IMR-90 (cell line): Measurements from ENCODE around the gene MALRD1. TPM values are rescaled to one million over a fixed set of nuclear protein-coding genes. Genes with fewer than 3 reads are reported as not detected.

Source experiments
- ATAC-seq: fragments of 200-7000 bp; cut with Tn5 transposase; 2 replicates; pipeline ENCODE4 v1.9.1; 2020; ENCODE audit warnings: low read depth, mild to moderate bottlenecking, moderate library complexity
- BruUV-seq: library from RNA; stranded (reverse); fragments of 400-500 nt; replicated peaks from 2 replicates; lab custom pipeline; 2021; lab: Mats Ljungman, UMichigan
- CTCF ChIA-PET: fragments of 300-600 bp; formaldehyde crosslinking; extraction: SDS; loops from one replicate; lab custom pipeline; 2021; ENCODE audit warnings: antibody characterized with exemption; lab: Yijun Ruan, JAX
- POLR2A ChIA-PET: fragments of 300-600 bp; sonication (Branson Sonifier 250); formaldehyde crosslinking; loops from one replicate; lab custom pipeline; 2022; ENCODE audit warnings: antibody characterized with exemption; ENCODE audit not compliant: unreplicated experiment; lab: Charles Lee
- DNase-seq: peaks from one replicate; pipeline ENCODE4 v3.0.0; 2013
- H2AFZ ChIP-seq: replicated peaks from 2 replicates; pipeline ENCODE3; 2013; ENCODE audit warnings: low read length, mild to moderate bottlenecking; ENCODE audit not compliant: poor library complexity
- H2AK5ac ChIP-seq: 2 replicates; pipeline ENCODE4 v1.6.1; 2013; ENCODE audit warnings: low read depth, low read length, inconsistent platforms
- H2AK9ac ChIP-seq: replicated peaks from 2 replicates; pipeline ENCODE3; 2013; ENCODE audit warnings: mild to moderate bottlenecking, low read depth, low read length, moderate library complexity; ENCODE audit not compliant: poor library complexity
- H2BK120ac ChIP-seq: 2 replicates; pipeline ENCODE4 v1.6.1; 2013; ENCODE audit warnings: low read depth, low read length, inconsistent platforms
- H2BK15ac ChIP-seq: 3 replicates; pipeline ENCODE4 v1.6.1; 2013; ENCODE audit warnings: low read depth, low read length, inconsistent platforms
- H2BK20ac ChIP-seq: 2 replicates; pipeline ENCODE4 v1.6.1; 2013; ENCODE audit warnings: low read depth, mild to moderate bottlenecking, inconsistent platforms, low read length, moderate library complexity
- H2BK5ac ChIP-seq: 2 replicates; pipeline ENCODE4 v1.6.1; 2013; ENCODE audit warnings: mild to moderate bottlenecking, low read depth, low read length, inconsistent platforms; ENCODE audit not compliant: poor library complexity, severe bottlenecking
- H3K14ac ChIP-seq: replicated peaks from 2 replicates; pipeline ENCODE4 v1.6.1; 2013; ENCODE audit warnings: low read depth, low read length, inconsistent platforms
- H3K18ac ChIP-seq: 2 replicates; pipeline ENCODE4 v1.6.1; 2013; ENCODE audit warnings: low read depth, low read length, control low read depth
- H3K23ac ChIP-seq: 2 replicates; pipeline ENCODE4 v1.6.1; 2013; ENCODE audit warnings: low read depth, low read length, inconsistent platforms
- H3K27ac ChIP-seq: 2 replicates; pipeline ENCODE4 v1.5.1; 2013; ENCODE audit warnings: mild to moderate bottlenecking, control low read depth, low read length; ENCODE audit not compliant: insufficient read depth
- H3K27me3 ChIP-seq: 2 replicates; pipeline ENCODE4 v1.6.1; 2013; ENCODE audit warnings: low read length; ENCODE audit not compliant: control insufficient read depth, insufficient read depth
- H3K36me3 ChIP-seq: 2 replicates; pipeline ENCODE4 v1.6.1; 2013; ENCODE audit warnings: low read length, mixed read lengths; ENCODE audit not compliant: control insufficient read depth, insufficient read depth
- H3K4ac ChIP-seq: 2 replicates; pipeline ENCODE4 v1.6.1; 2013; ENCODE audit warnings: low read depth, low read length, inconsistent platforms
- H3K4me1 ChIP-seq: 2 replicates; pipeline ENCODE4 v1.6.1; 2013; ENCODE audit warnings: low read length, mixed read lengths; ENCODE audit not compliant: control insufficient read depth, insufficient read depth
- H3K4me2 ChIP-seq: 2 replicates; pipeline ENCODE4 v1.6.1; 2013; ENCODE audit warnings: low read depth, mild to moderate bottlenecking, control low read depth, low read length, moderate library complexity
- H3K4me3 ChIP-seq: 2 replicates; pipeline ENCODE4 v1.5.1; 2013; ENCODE audit warnings: low read depth, mild to moderate bottlenecking, control low read depth, low read length, moderate library complexity; ENCODE audit not compliant: insufficient read depth
- H3K56ac ChIP-seq: 2 replicates; pipeline ENCODE4 v1.6.1; 2013; ENCODE audit warnings: low read length, inconsistent platforms; ENCODE audit not compliant: insufficient read depth; ENCODE audit errors: extremely low read depth
- H3K79me1 ChIP-seq, 2 experiments: 2 replicates each; pipeline ENCODE4 v1.6.1; 2013; ENCODE audit warnings: low read length in 2 of 2, inconsistent platforms in 1 of 2, low read depth in 1 of 2
- H3K9ac ChIP-seq: 2 replicates; pipeline ENCODE4 v1.6.1; 2013; ENCODE audit warnings: low read depth, low read length, control low read depth
- H3K9me1 ChIP-seq: 2 replicates; pipeline ENCODE4 v1.6.1; 2013; ENCODE audit warnings: low read length, inconsistent platforms; ENCODE audit not compliant: insufficient read depth
- H3K9me3 ChIP-seq: 2 replicates; pipeline ENCODE4 v1.6.1; 2013; ENCODE audit warnings: low read length; ENCODE audit not compliant: control insufficient read depth, insufficient read depth
- H4K20me1 ChIP-seq: 2 replicates; pipeline ENCODE4 v1.6.1; 2013; ENCODE audit warnings: low read length, inconsistent platforms; ENCODE audit not compliant: insufficient read depth
- H4K5ac ChIP-seq: 2 replicates; pipeline ENCODE4 v1.6.1; 2013; ENCODE audit warnings: mild to moderate bottlenecking, low read depth, low read length, control low read depth
- H4K8ac ChIP-seq, 2 experiments: 2 replicates each; pipeline ENCODE4 v1.6.1; 2013; ENCODE audit warnings: low read depth in 2 of 2, low read length in 2 of 2, control low read depth in 1 of 2, inconsistent platforms in 1 of 2
- H4K91ac ChIP-seq: 2 replicates; pipeline ENCODE4 v1.6.1; 2013; ENCODE audit warnings: low read depth, low read length, inconsistent platforms; ENCODE audit not compliant: insufficient read depth
- BHLHE40 ChIP-seq: fragments of 150-350 bp; IDR thresholded peaks from 2 replicates; pipeline ENCODE4 v1.6.1; 2016; ENCODE audit warnings: mild to moderate bottlenecking, low read depth, low read length
- CEBPB ChIP-seq: IDR thresholded peaks from 2 replicates; pipeline ENCODE4 v1.6.1; 2012; ENCODE audit warnings: low read depth, low read length, improper control_type of control experiment
- CHD1 ChIP-seq: IDR thresholded peaks from 2 replicates; pipeline ENCODE4 v1.6.1; 2012; ENCODE audit warnings: low read depth, low read length, improper control_type of control experiment
- FOS ChIP-seq: fragments of 150-350 bp; IDR thresholded peaks from 2 replicates; pipeline ENCODE4 v1.6.1; 2016; ENCODE audit warnings: low read depth, low read length
- MAFK ChIP-seq: IDR thresholded peaks from 2 replicates; pipeline ENCODE4 v1.6.1; 2012; ENCODE audit warnings: low read depth, low read length, improper control_type of control experiment
- MAZ ChIP-seq: IDR thresholded peaks from 2 replicates; pipeline ENCODE4 v1.6.1; 2012; ENCODE audit warnings: low read depth, mild to moderate bottlenecking, low read length, improper control_type of control experiment, moderate library complexity, borderline replicate concordance
- MXI1 ChIP-seq: IDR thresholded peaks from 2 replicates; pipeline ENCODE4 v1.6.1; 2012; ENCODE audit warnings: low read depth, mild to moderate bottlenecking, low read length, moderate library complexity, borderline replicate concordance
- NFE2L2 ChIP-seq: fragments of 150-350 bp; IDR thresholded peaks from 2 replicates; pipeline ENCODE4 v1.6.1; 2016; ENCODE audit warnings: low read depth, mild to moderate bottlenecking, low read length
- POLR2A ChIP-seq: IDR thresholded peaks from 2 replicates; pipeline ENCODE4 v1.6.1; 2012; ENCODE audit warnings: mild to moderate bottlenecking, low read depth, low read length
- RAD21 ChIP-seq: IDR thresholded peaks from 2 replicates; pipeline ENCODE4 v1.6.1; 2012; ENCODE audit warnings: low read length, improper control_type of control experiment
- RCOR1 ChIP-seq: IDR thresholded peaks from 2 replicates; pipeline ENCODE4 v1.6.1; 2012; ENCODE audit warnings: mild to moderate bottlenecking, low read length, improper control_type of control experiment; ENCODE audit not compliant: insufficient replicate concordance
- RFX5 ChIP-seq: IDR thresholded peaks from 2 replicates; pipeline ENCODE4 v1.8.0; 2012; ENCODE audit warnings: low read depth, mild to moderate bottlenecking, low read length, moderate library complexity
- SMC3 ChIP-seq: fragments of 150-350 bp; IDR thresholded peaks from 2 replicates; pipeline ENCODE4 v1.6.1; 2016; ENCODE audit warnings: low read depth, mild to moderate bottlenecking, antibody characterized with exemption, low read length, moderate library complexity
- WGBS, 2 experiments: methylation state at CpG; one replicate each; pipeline versions ENCODE4 v1.1.5 to v1.1.7; 2013; ENCODE audit warnings: missing lambda C conversion rate in 2 of 2; ENCODE audit not compliant: insufficient read length in 1 of 2; ENCODE audit errors: extremely low coverage in 2 of 2; 5-methylcytosine and 5-hydroxymethylcytosine counted together
- dilution Hi-C: fragments of 300-500 bp; cut with HindIII; formaldehyde crosslinking; loops from one replicate; pipeline ENCODE4 v1.14.3; 2018; ENCODE audit warnings: low sequenced_read_pairs; ENCODE audit not compliant: unreplicated experiment
- in situ Hi-C: fragments of 300-500 bp; cut with MboI; formaldehyde crosslinking; loops from 3 replicates; pipeline ENCODE4 v1.14.3; 2019; ENCODE audit warnings: low sequenced_read_pairs, inconsistent platforms, mixed read lengths
- intact Hi-C: fragments of 100-400 bp; cut with micrococcal nuclease; formaldehyde crosslinking; loops from 2 replicates; pipeline ENCODE4 v1.10.0; 2022
- polyA plus RNA-seq, 3 experiments: library from polyadenylated mRNA; depleted of rRNA; stranded (reverse); fragments of >200 nt; gene quantifications; 2 replicates each; pipeline ENCODE4 v1.2.3, GENCODE V29; 2012; ENCODE audit warnings: low replicate concordance in 1 of 3
- total RNA-seq: library from RNA; depleted of rRNA; stranded (reverse); fragments of >200 nt; gene quantifications from 2 replicates; pipeline ENCODE4 v1.2.3, GENCODE V29; 2012
- TF ChIP-seq, protein P1 (sequence below): conservative IDR thresholded peaks from 2 replicates; pipeline ENCODE4 v1.5.1; 2012; ENCODE audit warnings: mild to moderate bottlenecking, low read depth, low read length, improper control_type of control experiment
- TF ChIP-seq, protein P2 (sequence below): fragments of 150-350 bp; IDR thresholded peaks from 2 replicates; pipeline ENCODE4 v1.6.1; 2017; ENCODE audit warnings: mild to moderate bottlenecking, antibody characterized with exemption, low read length, low read depth
- TF ChIP-seq, protein P3 (sequence below): fragments of 150-350 bp; IDR thresholded peaks from 2 replicates; pipeline ENCODE4 v1.6.1; 2016; ENCODE audit warnings: low read depth, mild to moderate bottlenecking, low read length, moderate library complexity, borderline replicate concordance

Gene MALRD1
- total and polyA plus RNA-seq, 2 of the 4 experiments (the other 2 are of a cell fraction), result 0.34 to 1.1 TPM

DNA sequence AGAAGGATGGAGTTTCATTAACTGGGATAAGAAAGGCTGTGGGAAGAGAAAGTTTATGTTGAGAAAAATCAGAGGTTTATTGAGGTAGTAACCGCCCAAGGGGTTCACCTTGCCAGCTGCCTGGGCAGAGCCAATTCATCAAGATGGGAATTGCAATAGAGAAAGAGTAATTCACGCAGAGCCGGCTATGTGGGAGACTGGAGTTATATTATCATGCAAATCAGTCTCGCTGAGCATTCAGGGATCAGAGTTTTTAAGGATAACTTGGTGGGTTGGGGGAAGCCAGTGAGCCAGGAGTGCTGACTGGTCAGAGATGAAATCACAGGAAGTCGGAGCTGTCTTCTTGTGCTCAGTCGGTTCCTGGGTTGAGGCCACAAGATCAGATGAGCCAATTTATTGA is 70.6 kb downstream of the MALRD1 start:
- H3K4me3 ChIP-seq, result no peak overlapping the region
- H4K8ac ChIP-seq, result no peak overlapping the region
- H3K9me1 ChIP-seq, result no peaks in the 10 kb centered on the region
- no peaks in the 10 kb centered on the region for H3K79me1 ChIP-seq
- no peak for TF ChIP-seq BHLHE40
- TF ChIP-seq, protein P1, sequence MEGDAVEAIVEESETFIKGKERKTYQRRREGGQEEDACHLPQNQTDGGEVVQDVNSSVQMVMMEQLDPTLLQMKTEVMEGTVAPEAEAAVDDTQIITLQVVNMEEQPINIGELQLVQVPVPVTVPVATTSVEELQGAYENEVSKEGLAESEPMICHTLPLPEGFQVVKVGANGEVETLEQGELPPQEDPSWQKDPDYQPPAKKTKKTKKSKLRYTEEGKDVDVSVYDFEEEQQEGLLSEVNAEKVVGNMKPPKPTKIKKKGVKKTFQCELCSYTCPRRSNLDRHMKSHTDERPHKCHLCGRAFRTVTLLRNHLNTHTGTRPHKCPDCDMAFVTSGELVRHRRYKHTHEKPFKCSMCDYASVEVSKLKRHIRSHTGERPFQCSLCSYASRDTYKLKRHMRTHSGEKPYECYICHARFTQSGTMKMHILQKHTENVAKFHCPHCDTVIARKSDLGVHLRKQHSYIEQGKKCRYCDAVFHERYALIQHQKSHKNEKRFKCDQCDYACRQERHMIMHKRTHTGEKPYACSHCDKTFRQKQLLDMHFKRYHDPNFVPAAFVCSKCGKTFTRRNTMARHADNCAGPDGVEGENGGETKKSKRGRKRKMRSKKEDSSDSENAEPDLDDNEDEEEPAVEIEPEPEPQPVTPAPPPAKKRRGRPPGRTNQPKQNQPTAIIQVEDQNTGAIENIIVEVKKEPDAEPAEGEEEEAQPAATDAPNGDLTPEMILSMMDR, result no peak
- TF ChIP-seq POLR2A, result no peak
- TF ChIP-seq RCOR1, result no peak
- TF ChIP-seq CHD1, result no peak
- TF ChIP-seq, protein P2, sequence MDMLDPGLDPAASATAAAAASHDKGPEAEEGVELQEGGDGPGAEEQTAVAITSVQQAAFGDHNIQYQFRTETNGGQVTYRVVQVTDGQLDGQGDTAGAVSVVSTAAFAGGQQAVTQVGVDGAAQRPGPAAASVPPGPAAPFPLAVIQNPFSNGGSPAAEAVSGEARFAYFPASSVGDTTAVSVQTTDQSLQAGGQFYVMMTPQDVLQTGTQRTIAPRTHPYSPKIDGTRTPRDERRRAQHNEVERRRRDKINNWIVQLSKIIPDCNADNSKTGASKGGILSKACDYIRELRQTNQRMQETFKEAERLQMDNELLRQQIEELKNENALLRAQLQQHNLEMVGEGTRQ, result no peak
- no peak for TF ChIP-seq FOS
- no peak for TF ChIP-seq MAFK
- no peak for TF ChIP-seq NFE2L2
- TF ChIP-seq MXI1, result no peak
- TF ChIP-seq SMC3, result no peak
- TF ChIP-seq MAZ, result no peak
- no peak for TF ChIP-seq RAD21
- TF ChIP-seq, protein P3, sequence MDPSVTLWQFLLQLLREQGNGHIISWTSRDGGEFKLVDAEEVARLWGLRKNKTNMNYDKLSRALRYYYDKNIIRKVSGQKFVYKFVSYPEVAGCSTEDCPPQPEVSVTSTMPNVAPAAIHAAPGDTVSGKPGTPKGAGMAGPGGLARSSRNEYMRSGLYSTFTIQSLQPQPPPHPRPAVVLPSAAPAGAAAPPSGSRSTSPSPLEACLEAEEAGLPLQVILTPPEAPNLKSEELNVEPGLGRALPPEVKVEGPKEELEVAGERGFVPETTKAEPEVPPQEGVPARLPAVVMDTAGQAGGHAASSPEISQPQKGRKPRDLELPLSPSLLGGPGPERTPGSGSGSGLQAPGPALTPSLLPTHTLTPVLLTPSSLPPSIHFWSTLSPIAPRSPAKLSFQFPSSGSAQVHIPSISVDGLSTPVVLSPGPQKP, result no peak
- no peak for TF ChIP-seq CEBPB
- TF ChIP-seq RFX5, result no peak
- H3K56ac ChIP-seq, result no peak overlapping the region
- no peak overlapping the region for H3K27ac ChIP-seq
- DNase-seq (no peak), ATAC-seq (no peak)
- no peak overlapping the region for H3K18ac ChIP-seq
- CTCF ChIA-PET, result no interaction called here
- H3K36me3 ChIP-seq, result no peaks in the 10 kb centered on the region
- intact Hi-C loops, result no loop called here
- no peaks in the 10 kb centered on the region for H3K27me3 ChIP-seq
- in situ Hi-C loops, result no loop called here
- no peak overlapping the region for H4K91ac ChIP-seq
- no peaks in the 10 kb centered on the region for H4K20me1 ChIP-seq
- dilution Hi-C loops, result no loop called here
- H3K14ac ChIP-seq, result no peak overlapping the region
- no peak overlapping the region for H2BK5ac ChIP-seq
- no peak overlapping the region for H2BK20ac ChIP-seq
- H2AK9ac ChIP-seq, result no peak overlapping the region
- H2BK120ac ChIP-seq, result no peak overlapping the region
- no peak overlapping the region for H3K4ac ChIP-seq
- POLR2A ChIA-PET, result no interaction called here
- no peaks in the 10 kb centered on the region for H3K4me1 ChIP-seq
- H4K5ac ChIP-seq, result no peak overlapping the region
- no peak overlapping the region for H3K4me2 ChIP-seq
- no TSS peak for BruUV-seq
- H2BK15ac ChIP-seq, result no peak overlapping the region
- no peak overlapping the region for H2AFZ ChIP-seq
- 100% methylated on average over 1 of the region's 6 CpGs; no CpG with 5 or more reads in 1 of the 2 experiments for WGBS, 2 experiments
- no peak overlapping the region for H2AK5ac ChIP-seq
- H3K9ac ChIP-seq, result no peak overlapping the region
- H3K9me3 ChIP-seq, result no peaks in the 10 kb centered on the region
- no peak overlapping the region for H3K23ac ChIP-seq
